ENCODE results near the gene INTS6. TPM values are rescaled to one million over a fixed set of nuclear protein-coding genes. Genes with fewer than 3 reads are reported as not detected.
"Not testable (repeated sequence)": the region's sequence is repeated elsewhere in the genome, so short reads cannot be mapped to it uniquely, and the experiment has no call there.

Gene INTS6
- total RNA-seq, 4 donors from 2014 or later, result 25.1 to 42.2 (median 31.8) TPM

DNA sequence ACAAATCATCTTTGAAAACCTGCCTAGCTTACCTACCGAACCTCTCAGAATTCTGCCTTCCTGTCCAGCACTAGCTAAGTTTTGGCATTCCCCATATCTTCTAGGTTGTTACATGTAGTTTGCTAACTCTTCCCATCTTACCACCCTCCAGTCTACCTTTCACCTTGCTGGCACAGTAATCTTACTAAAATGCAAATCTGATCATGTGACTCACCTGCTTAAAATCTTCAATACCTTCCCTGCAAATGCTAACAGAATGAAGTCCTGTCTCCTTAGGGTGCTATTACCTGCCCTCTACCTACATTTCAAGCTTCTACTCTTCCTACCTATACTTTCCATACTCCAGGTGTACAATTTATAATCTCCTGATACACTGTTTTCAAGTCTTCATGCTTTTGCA, 30.4 kb downstream of the INTS6 start:
- H3K27me3 ChIP-seq, result no peaks in the 10 kb centered on the region
- no peak for TF ChIP-seq POLR2A (IDR thresholded peaks at IDR 0.05)
- TF ChIP-seq, protein P1, sequence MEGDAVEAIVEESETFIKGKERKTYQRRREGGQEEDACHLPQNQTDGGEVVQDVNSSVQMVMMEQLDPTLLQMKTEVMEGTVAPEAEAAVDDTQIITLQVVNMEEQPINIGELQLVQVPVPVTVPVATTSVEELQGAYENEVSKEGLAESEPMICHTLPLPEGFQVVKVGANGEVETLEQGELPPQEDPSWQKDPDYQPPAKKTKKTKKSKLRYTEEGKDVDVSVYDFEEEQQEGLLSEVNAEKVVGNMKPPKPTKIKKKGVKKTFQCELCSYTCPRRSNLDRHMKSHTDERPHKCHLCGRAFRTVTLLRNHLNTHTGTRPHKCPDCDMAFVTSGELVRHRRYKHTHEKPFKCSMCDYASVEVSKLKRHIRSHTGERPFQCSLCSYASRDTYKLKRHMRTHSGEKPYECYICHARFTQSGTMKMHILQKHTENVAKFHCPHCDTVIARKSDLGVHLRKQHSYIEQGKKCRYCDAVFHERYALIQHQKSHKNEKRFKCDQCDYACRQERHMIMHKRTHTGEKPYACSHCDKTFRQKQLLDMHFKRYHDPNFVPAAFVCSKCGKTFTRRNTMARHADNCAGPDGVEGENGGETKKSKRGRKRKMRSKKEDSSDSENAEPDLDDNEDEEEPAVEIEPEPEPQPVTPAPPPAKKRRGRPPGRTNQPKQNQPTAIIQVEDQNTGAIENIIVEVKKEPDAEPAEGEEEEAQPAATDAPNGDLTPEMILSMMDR (IDR thresholded peaks at IDR 0.05), result no peak

GRCh38 chr13:51420681-51421490, 31.9 kb downstream of the INTS6 start:
- peaks cover 0 to 42% (median 0%) of the 10 kb centered on the region in 3 donors for H3K36me3 ChIP-seq
- TF ChIP-seq, protein P1 (IDR thresholded peaks at IDR 0.05), result no peak
- TF ChIP-seq POLR2A (IDR thresholded peaks at IDR 0.05), result no peak
- peaks cover 0 to 12% (median 8%) of the 10 kb centered on the region in 3 donors for H3K4me1 ChIP-seq
- no peak for DNase-seq
- no peaks in the 10 kb centered on the region for H3K9me3 ChIP-seq
- H3K27me3 ChIP-seq, result no peaks in the 10 kb centered on the region
- intact Hi-C loops (cut with DNase I), result no loop called here
- no peak overlapping the region for H3K27ac ChIP-seq
- 79 to 96% methylated on average over 5 to 6 of the region's 6 CpGs for WGBS, 2 donors
- no peak overlapping the region for H3K4me3 ChIP-seq

More for the DNA sequence above, 30.4 kb downstream of the INTS6 start:
- Histone ChIP-seq H3K4me3 (no peak overlapping the region), H3K27ac (no peak overlapping the region), H3K4me1 (peaks cover 0 to 27% (median 8%) of the 10 kb centered on the region in 3 donors), H3K36me3 (peaks cover 0 to 26% (median 0%) of the 10 kb centered on the region in 3 donors), H3K9me3 (no peaks in the 10 kb centered on the region)
- intact Hi-C loops (cut with DNase I), result no loop called here
- DNase-seq, result no peak
- 82 to 85% methylated on average over 1 of the region's 1 CpG for WGBS, 2 donors

DNA sequence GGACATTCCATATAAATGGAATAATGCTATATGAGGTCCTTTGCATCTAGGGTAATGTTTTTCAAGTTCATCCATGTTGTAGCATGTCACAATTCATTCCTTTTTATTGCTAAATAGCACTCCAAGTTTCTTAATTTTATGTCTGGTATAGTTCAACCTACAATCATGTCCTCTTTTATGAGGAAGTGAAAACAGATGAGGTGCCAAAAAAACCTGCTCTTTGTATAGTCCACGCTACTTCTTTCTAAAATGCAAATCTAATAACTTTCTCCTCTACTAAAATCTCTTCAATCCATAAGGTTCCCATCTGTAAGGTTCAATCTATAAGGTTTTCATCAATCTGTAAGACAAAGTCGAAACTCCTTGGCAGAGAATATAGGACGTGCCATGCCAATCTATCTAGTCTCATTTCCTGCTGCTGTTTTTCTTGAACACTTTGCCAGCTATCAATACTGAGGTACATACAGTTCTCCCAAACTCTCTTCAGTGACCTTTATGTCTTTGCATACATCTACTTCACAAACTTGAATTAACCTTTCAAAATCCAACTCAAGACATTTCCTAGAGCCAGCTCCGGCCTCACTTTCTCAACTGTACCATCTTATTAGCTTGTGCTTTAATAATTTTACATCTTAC, 33.7 kb downstream of the INTS6 start:
- intact Hi-C loops (cut with DNase I), result no loop called here
- Histone ChIP-seq H3K4me3 (no peak overlapping the region), H3K36me3 (peaks cover 0 to 58% (median 0%) of the 10 kb centered on the region in 3 donors), H3K4me1 (no peaks in the 10 kb centered on the region), H3K27me3 (no peaks in the 10 kb centered on the region), H3K9me3 (peaks cover 0 to 6% (median 3%) of the 10 kb centered on the region in 3 donors), H3K27ac (no peak overlapping the region)
- no peak for TF ChIP-seq POLR2A (IDR thresholded peaks at IDR 0.05)
- TF ChIP-seq, protein P1 (IDR thresholded peaks at IDR 0.05), result no peak
- DNase-seq, result no peak
- 78 to 93% methylated on average over 4 of the region's 4 CpGs for WGBS, 2 donors

DNA sequence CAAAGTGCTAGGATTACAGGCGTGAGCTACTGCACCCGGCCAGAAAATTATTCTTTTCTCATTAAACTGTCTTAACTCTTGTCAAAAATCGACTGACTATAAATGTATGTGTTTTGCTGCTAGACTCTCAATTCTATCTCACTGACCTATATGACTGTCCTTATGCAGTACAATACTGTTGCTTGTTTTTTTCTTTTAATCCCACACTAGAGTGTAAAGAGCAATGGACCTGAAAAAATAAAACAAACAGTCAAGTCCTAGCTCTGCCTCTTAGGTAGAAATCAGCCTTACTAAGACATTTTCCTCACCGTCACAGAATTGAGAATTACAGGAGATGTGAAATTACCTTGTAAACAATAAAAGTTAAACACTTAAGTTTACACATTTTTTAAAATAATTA, 35.1 kb downstream of the INTS6 start:
- DNase-seq, result no peak
- Histone ChIP-seq H3K4me3 (no peak overlapping the region), H3K27ac (no peak overlapping the region), H3K27me3 (no peaks in the 10 kb centered on the region), H3K4me1 (peaks cover 0 to 1% (median 0%) of the 10 kb centered on the region in 3 donors), H3K36me3 (peaks cover 0 to 68% (median 0%) of the 10 kb centered on the region in 3 donors), H3K9me3 (peaks cover 0 to 6% (median 3%) of the 10 kb centered on the region in 3 donors)
- no peak for TF ChIP-seq POLR2A (IDR thresholded peaks at IDR 0.05)
- TF ChIP-seq, protein P1 (IDR thresholded peaks at IDR 0.05), result no peak
- intact Hi-C loops (cut with DNase I), result no loop called here
- WGBS, 2 donors, result 91 to 94% methylated on average over 4 of the region's 4 CpGs

- Histone ChIP-seq H3K9me3 (peaks cover 0 to 6% (median 3%) of the 10 kb centered on the region in 3 donors), H3K4me3 (no peak overlapping the region), H3K4me1 (peaks cover 0 to 5% (median 0%) of the 10 kb centered on the region in 3 donors), H3K27ac (no peak overlapping the region), H3K36me3 (peaks cover 0 to 79% (median 0%) of the 10 kb centered on the region in 3 donors), H3K27me3 (no peaks in the 10 kb centered on the region)
- no peak for DNase-seq
- intact Hi-C loops (cut with DNase I), result no loop called here
- no peak for TF ChIP-seq POLR2A (IDR thresholded peaks at IDR 0.05)
- TF ChIP-seq, protein P1 (IDR thresholded peaks at IDR 0.05), result no peak
Observed at GRCh38 chr13:51416107-51416506, 36.7 kb downstream of the INTS6 start.

GRCh38 chr13:51415339-51415738, 37.5 kb downstream of the INTS6 start:
- H3K9me3 ChIP-seq; H3K4me3 ChIP-seq; H3K27ac ChIP-seq; H3K27me3 ChIP-seq; DNase-seq; H3K4me1 ChIP-seq; intact Hi-C loops (cut with DNase I): not testable (repeated sequence)
- H3K36me3 ChIP-seq, result peaks cover 0 to 82% (median 0%) of the 10 kb centered on the region in 3 donors
- 87 to 100% methylated on average over 1 of the region's 1 CpG for WGBS, 2 donors
